Activated gamma-delta T cell (primary cell): ENCODE results near the gene DFFB.
"Not testable (repeated sequence)": the region's sequence is repeated elsewhere in the genome, so short reads cannot be mapped to it uniquely, and the experiment has no call there.

Source experiments
- DNase-seq: peaks from one replicate; lab custom pipeline; 2025; lab: John Stamatoyannopoulos, UW
- total RNA-seq, 2 donors: gene quantifications; one replicate each; lab custom pipeline; 2026; lab: John Stamatoyannopoulos, UW

DFFB gene, protein sequence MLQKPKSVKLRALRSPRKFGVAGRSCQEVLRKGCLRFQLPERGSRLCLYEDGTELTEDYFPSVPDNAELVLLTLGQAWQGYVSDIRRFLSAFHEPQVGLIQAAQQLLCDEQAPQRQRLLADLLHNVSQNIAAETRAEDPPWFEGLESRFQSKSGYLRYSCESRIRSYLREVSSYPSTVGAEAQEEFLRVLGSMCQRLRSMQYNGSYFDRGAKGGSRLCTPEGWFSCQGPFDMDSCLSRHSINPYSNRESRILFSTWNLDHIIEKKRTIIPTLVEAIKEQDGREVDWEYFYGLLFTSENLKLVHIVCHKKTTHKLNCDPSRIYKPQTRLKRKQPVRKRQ
- 18.8 to 19.0 reads per million in 2 donors for total RNA-seq

DNA sequence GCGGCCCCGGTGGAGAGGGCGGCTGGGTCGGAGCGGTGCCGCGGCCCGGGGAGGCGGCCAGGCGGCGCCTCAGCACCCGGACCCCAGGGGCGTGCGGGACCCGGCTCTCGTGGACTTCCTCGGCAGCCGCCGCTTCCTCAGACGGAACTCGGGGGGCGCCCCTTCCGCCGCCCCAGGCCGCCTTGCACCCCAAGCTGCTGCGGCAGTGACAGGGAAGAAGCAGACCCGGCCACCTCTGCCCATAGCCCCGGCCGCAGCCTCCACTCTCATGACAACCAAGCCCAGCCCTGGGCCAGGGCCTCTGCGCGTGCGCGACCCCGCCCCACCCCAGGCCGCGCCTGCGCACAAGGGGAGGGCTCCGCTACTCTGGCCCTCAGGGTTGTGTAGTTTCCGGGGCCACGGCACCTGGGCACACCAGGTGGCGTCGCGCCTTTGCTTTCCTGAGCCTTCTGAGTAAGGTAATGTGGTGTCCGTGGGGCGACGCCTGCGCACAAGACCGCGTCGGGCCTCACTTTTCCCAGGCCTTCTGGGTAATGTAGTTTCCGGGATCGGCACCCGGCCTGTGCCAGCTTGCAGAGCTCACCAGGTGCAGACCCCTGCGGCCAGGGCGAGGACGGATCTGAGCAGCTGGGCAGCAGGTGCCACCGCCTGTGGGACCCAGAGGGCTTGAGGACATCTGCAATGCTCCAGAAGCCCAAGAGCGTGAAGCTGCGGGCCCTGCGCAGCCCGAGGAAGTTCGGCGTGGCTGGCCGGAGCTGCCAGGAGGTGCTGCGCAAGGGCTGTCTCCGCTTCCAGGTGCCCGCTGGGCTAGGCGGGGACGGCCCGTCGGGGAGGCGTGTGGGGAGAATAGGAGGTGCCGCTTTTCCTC lies at the start of gene DFFB, which contains the start of gene CEP104:
Gene DFFB (plus strand): TSS at position 554 of the 868 bp plus-strand sequence. CDS start 128 bp downstream, at position 682.
Gene CEP104 (minus strand): TSS at position 289 of the 868 bp plus-strand sequence. CDS start 4,804 bp downstream, outside the sequence.
- DNase-seq: peak; percentile 95

DNA sequence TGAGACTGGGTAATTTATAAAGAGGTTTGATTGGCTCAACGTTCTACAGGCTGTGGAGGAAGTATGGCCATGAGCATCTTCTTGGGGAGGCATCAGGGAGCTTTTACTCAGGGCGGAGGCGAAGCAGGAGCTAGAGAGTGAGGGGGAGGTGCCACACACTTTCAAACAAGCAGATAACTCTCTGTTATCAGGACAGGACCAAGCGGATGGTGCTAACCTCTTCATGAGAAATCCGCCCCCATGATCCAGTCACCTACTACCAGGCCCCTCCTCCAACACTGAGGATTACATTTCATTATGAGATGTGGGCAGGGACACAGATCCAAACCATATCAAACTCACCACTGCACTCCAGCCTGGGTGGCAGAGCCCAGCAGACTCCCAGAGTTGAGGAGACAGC lies 49.5 kb upstream of the DFFB start:
- DNase-seq: no peak

DNA sequence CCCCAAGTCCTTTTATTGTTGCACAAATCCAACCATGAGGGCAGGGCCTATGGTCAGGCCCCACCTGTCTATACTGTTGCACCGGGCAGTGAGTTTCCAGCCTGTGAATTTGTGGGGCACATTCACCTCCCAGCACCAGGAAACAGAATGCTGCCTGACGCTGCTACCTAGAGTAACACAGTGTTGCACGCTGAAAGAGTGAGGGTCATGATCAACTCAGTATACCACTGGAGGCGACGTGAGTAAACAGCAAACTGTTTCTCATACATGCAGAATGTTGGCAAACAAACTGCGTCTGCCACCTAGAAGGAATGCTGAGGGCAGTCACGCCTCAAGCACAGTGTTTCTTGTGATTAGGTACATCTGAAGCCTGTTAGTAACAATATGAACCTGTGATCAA lies 47.6 kb upstream of the DFFB start:
- DNase-seq: no peak

DNA sequence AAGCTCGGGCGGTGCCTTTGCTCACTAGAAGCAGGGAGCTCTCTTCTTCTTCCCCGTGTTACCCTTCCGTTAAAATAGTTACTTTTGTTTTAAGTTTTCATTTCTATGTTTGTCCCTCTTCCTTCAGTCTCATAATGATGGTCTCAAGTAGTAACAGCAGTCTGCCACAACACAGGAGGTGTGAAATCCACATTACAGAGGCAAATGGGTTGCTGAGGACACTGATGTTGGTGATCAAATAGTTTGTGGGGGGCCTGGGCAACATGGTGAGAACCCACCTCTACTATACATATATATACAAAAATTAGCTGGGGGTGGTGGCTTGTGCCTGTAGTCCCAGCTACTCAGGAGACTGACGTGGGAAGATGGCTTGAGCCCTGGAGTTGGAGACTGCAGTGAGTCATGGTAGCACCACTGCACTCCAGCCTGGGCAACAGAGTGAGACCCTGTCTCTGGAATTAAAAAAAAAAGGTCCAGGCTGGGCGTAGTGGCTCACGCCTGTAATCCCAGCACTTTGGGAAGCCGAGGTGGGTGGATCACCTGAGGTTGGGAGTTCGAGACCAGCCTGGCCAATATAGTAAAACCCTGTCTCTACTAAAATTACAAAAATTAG lies 47.0 kb upstream of the DFFB start:
- not testable (repeated sequence) for DNase-seq

DNA sequence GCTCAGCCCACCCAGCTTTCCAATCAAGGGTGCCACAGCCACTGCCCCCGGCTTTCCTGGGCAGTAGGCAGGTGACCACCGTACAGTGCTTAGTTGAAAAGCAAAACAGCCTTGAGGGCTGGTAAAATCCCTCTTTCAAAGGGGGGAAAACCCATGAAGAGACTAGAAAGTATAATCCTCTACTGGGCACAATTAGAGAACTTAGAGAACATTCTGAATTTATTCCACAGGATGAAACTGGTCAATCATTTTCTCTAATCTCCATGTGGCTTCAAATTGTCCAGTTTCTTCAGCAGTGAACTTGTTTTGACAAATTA lies 45.7 kb upstream of the DFFB start:
- DNase-seq: no peak

DNA sequence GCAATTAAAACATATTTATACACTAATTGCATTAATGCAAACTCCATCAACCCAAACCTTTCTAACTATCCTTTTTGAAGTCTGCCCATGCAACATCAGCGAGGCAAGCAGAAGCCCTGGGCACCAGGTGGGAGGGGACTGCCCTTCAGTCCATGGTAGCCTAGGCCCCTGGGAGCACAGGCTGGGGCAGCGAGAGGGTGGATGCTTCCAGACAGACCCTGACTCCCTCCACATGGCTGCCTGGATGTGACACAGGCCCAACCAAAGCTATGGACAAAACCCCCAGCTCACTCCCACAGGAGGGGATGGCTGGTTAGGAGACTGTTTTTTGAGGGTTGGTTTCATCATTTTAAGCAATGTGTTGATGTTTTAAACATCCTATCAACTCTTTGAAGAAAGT lies 43.2 kb upstream of the DFFB start:
- no peak for DNase-seq

DNA sequence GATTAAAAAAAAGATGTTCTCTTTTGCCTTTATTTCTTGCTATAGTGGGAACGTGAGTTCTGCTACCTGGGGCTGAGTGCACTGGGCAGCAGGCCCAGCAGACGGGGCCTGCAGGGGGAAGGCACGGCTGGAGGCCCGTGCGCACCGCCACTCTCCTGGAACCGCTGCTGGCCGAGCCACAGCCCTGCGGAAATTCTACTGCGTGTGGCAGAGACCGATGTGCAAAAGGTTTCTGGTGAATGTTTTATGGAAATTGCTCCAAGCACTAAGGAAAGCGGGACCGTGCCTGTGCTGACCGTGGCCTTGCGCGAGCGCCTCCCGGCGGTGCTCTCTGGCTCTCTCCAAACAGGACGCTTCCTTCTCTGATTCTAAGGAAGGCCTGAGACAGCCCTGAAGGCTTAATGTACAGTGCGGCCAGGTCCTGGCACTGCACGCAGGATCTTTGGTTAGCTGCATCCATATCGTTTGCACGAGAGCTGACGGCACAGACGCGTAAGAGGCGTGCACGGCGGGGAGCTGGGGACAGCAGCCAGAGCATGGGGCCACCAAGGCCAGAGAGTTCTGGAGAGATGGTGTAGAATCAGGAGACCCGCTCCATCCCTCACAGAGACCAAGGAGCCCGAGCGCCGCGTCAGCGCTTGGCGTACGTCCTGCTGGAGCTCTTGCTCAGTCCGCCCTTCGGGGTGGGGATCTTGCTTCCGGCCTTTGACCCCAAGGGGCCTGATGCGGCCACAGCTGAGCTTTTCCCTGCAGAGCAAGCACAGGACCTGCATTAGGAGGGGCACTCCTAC lies 42.3 kb upstream of the DFFB start:
- DNase-seq: no peak

DNA sequence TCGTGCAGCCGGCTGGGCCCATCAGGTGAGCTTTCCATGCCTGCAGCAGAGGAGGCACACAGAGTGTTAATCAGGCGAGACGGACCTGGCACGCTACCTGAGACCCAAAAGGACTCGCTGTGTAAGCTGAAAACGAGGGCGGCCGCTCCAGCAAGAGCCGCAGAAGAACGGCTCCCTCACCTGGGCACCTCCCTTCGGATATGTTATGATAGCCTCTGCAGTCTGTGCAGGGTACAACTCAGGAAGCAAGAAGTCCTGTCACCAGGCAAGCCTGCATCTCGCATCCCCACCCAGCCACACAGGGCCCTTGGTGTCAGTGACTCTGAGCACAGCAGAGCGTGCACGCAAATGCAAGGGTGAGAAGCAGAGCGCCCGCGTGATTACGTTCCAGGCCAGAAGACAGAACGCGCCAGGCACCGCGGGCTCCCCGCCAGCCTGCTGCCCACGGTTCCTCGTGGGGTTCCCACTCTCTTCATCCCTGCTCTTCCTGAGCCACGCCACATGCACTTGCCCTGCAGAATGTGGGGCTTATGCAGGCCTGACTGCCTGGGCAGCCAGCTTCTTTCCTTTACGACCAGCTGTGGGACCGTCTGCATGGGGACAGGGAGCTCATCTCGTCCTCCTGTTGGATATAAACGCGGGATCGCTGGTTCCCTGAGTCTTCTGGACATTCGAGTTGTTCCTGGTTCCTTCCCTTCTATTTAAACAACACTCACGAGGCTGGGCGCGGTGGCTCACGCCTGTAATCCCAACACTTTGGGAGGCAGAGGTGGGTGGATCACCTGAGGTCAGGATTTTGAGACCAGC lies 40.7 kb upstream of the DFFB start:
- DNase-seq: no peak

DNA sequence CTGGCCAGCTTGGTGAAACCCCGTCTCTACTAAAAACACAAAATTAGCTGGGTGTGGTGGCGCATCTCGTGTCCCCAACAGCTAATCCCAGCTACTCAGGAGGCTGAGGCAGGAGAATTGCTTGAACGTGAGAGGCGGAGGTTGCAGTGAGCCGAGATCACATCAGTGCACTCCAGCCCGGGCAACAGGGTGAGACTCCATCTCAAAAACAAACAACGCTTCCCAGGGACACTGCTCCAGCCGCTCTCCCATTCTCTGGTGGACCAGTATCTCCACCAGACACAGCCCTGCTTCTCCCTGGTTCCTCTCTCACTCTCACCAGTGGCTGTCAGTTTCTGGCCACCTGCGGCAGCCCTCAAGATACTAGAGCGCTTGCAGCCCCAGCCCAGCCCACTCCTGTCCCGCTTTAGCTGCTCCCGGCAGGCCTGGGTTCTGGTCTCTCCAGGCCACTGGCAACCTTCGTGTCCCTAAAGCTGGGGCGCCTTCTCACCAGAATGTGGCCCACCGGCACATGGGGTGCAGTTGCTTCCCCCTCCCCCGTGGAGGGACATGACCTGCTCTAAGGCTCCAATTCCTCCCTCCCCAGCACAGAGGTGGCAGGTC lies 40.0 kb upstream of the DFFB start:
- DNase-seq: no peak

DNA sequence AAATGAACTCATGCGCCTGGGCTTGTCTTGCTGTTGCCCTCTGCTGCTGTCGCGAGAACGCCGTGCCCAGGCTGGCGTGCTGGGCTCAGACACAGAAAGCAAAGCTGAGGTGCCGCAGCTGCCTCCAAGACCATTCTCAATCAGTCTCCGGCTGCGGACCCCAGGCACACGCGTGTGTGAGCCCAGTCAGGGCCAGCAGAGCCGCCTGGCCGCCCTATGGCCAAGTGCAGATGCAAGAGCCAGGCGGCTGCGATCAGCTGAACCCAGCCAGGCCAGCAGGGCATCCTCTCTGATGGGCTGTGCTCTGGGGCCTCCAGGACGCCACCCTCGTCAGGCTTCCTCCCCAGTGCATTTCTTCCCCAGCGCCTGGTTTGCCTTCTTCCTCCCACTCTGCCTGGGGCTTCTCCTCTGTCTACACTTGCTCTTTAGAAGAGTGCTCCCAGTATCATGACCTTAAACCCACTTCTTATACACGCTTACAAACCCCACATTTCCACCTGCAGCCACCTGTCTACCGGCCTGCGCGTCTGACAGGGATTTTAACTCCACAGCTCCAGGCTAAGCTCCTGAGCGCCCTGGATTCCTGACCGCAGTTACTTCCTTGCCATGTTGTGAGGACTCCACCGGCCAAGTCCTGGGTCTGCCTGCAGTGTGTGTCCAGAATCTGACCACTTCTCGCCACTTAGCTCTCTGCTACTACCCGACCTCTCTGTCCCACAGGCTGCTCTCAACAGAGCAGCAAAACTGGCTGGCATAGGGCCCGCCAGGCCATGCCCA lies 39.3 kb upstream of the DFFB start:
- DNase-seq: no peak

DNA sequence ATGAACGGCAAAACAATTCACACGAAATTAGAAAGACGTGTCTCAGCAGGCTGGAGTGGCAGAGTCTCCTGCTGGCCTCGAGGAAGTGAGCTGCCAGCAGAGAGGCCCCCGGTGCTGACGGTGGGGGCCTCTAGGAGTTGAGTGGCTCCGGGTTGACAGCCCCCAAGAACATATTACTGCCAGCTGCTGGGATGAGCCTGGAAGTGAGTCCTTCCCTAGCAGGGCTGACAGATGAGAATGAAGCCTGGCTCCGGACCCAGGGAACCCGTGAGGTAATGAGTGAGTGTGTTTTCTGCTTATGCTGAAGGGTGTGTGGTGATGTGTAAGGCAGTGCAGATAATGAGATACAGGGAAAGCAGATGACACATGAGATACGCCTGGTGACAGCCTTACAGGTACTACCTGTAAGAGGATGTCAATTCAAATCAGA lies 37.5 kb upstream of the DFFB start:
- DNase-seq: no peak

DNA sequence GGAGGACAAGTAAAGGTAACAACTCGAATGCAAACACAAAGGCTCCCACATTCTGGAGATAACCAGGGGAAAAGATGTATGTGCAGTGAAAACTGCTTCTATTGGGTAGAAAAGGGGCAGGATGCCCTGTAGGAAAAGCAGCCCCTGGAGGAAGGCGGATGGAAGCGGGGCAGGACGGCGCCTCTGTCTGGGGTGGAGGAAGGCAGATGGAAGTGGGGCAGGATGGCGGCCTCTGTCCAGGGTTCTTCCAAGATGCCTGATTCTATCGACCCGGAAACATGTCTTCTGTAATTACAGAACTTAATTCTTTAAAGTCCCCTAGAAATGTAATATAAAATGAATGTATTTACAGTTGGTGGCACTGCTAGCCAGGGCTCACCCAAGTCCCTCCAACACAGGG lies 37.0 kb upstream of the DFFB start:
- no peak for DNase-seq

DNA sequence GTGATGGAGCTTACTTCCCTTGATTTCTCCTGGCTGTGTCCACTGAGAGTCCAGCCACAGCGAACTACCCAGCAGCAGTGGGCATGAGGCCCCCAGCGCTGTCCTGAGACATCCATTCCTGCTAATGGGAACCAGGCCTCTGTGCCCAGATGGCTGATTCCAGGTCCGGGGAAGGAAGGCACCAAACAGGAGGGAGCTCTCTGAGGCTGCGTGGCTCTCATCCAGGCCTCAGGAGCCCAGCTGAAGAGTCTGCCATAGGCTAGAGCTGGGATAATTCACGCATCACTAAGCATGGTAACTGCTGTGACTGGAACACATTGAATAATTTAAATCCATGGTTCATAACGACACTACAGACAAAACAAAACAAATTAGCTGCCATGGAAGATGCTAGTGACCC lies 36.3 kb upstream of the DFFB start:
- no peak for DNase-seq

DNA sequence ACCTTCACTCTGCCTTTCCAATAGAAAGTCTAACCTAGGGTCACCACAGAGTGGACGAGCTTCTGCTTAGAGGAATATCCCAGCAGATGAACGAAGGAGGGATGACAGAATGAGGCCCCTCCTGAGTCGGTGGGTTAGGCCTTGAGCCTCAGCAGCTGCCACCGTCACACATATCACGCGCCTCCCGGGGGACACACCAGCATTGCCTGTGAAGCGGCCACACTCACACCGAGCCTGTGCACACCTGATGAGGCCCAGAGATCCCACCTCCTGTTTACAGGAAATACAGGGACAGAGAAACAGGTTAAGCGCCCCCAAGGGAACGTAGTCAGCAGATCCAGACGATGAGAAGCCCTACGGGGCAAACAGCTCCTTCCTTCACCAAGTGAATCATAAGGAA lies 35.8 kb upstream of the DFFB start:
- DNase-seq: no peak

DNA sequence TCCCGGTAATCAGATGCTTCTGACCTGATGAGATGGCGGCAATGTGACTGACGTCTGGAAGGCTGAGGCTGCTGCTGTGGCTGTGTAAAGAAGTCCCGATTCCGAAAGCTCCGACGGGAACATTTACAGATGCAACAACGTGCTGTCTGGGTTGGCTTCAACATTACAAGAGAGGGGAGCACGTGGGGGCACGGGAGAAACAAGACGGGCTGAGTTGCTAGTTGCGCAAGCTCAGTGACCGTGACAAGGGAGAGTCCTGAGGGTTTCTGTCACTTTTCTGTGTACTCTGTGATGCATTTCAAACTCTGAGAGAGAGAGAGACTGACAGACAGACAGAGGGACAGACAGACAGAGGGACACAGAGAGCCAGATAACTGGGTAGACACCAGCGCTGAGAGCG lies 35.4 kb upstream of the DFFB start:
- no peak for DNase-seq

DNA sequence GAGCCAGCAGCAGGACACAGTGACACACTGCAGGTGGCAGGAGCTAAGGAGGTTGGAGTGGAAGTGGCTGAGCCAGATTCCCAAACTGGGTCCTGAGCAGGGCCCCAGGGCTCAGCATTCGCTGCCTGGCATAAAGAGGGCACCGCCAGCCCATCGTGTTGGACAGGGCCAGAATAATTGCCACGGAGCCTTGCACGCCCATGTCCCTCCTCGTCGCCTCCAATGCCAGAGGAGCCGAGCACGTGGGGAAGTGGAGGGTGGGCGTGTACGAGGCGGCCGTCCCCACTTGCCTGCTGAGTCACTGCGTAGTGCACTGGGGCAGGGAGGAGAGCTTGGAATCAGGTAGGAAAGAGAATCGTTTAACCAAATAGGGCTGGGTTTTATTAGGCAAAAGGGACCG lies 34.9 kb upstream of the DFFB start:
- no peak for DNase-seq

DNA sequence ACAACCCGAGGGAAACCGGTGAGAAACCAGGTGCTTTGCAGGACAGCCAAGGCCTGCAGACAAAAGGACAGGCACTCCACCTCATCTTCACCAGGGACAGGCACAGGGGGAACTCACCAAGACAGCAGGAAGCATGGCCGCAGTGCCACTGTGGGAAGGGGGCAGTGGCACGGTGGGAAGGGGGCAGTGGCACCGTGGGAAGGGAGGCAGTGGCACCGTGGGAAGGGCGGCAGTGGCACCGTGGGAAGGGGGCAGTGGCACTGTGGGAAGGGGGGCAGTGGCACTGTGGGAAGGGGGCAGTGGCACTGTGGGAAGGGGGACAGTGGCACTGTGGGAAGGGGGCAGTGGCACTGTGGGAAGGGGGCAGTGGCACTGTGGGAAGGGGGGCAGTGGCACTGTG lies 32.6 kb upstream of the DFFB start:
- no peak for DNase-seq

DNA sequence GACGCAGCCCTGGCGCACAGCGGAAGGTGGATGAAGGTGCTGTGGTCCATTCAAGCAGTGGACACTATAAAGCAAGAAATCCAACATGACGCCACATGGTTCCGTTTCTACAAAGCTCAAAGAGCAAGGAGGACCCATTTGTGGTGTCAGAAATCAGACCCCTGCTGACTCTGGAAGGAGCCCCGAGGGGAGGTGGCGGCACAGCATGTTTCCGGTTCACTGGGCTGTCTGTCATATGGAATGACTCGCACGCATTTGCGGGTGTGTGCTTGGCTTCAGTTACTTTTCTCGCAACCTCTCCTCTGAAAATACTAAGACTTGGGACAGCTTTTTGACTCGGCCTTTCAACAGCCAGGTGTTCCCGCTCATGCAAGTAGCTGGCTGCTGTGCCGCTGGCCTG lies 31.9 kb upstream of the DFFB start:
- DNase-seq: no peak

DNA sequence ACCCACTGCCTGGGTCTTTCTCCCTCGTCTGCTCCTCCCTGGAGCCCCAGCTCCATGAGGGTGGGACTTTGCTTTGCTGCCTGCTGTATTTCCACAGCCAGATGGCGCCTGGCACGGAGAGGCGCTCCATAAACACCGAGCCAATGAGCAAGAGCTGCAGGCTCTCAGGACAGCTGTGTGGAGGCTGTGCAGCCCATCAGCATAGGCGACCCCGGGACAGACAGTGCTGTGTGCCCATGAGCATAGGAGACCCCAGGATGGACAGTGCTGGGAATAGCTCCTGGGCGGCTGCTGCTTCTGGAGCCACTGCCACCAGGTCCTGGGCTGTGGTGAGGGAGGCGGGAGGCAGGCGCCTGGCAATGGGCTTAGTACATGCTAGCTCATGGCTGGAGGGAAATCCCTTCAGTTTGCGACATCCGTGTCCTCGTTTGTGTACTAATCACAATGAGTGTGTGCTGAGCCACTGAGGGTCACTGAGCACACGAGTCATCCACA lies 29.4 kb upstream of the DFFB start:
- no peak for DNase-seq

DNA sequence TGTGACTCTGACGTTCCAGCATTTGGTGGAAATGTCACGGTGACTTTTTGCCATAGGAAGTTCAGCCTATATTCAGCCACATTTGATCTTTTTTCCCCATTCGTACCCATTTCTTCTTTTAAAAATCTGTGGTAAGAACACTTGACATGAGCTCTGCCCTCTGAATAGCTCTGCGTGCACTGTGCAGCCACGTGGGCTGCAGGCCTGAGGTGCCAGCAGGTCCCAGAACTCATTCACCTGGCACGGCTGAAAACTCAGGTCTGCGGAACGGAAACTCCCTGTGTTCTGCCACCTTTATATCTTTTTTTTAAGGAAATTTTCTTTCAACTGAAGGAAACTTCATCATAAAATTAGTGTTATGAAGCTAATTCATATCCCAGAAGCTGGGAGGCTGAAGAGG lies 28.9 kb upstream of the DFFB start:
- DNase-seq: no peak
